Activated T-cell treated with anti-CD3 and anti-CD28 coated beads, Interleukin-2, amount 50 U/mL, for 72 hours (primary cell): Measurements from ENCODE around the gene GPRASP2. TPM values are rescaled to one million over a fixed set of nuclear protein-coding genes. Genes with fewer than 3 reads are reported as not detected.
A peak's percentile ranks its signal among the peaks of the same experiment; 100 is the strongest.
"Not testable (repeated sequence)": the region's sequence is repeated elsewhere in the genome, so short reads cannot be mapped to it uniquely, and the experiment has no call there.

Experiments
- ATAC-seq, 2 donors: fragments of 150-1000 bp; cut with Tn5 transposase; replicated peaks in 1 of 2; 2 replicates each; pipeline ENCODE4 v1.10.0; 2021; ENCODE audit warnings: moderate library complexity in 2 of 2, mild to moderate bottlenecking in 1 of 2
- DNase-seq, 2 donors: peaks; one replicate each; pipeline ENCODE4 v3.0.0; 2021 to 2022; ENCODE audit warnings: mixed read lengths in 1 of 2
- H3K27ac Mint-ChIP-seq: one replicate; pipeline ENCODE4 v1.8.0; 2022; ENCODE audit warnings: mild to moderate bottlenecking, moderate library complexity, mixed read lengths
- H3K27me3 Mint-ChIP-seq: one replicate; pipeline ENCODE4 v1.8.0; 2022; ENCODE audit warnings: low read depth, mixed read lengths
- H3K36me3 Mint-ChIP-seq, 2 donors: one replicate each; pipeline ENCODE4 v1.8.0; 2022; ENCODE audit warnings: mixed read lengths in 2 of 2, mild to moderate bottlenecking in 1 of 2; ENCODE audit not compliant: insufficient read depth in 2 of 2
- H3K4me1 Mint-ChIP-seq: one replicate; pipeline ENCODE4 v1.8.0; 2022; ENCODE audit warnings: low read depth, mixed read lengths
- H3K4me3 Mint-ChIP-seq, 2 donors: one replicate each; pipeline ENCODE4 v1.8.0; 2022; ENCODE audit warnings: mild to moderate bottlenecking in 2 of 2, mixed read lengths in 2 of 2, moderate library complexity in 2 of 2
- H3K9me3 Mint-ChIP-seq, 2 donors: one replicate each; pipeline ENCODE4 v1.8.0; 2022; ENCODE audit warnings: mixed read lengths in 2 of 2
- total RNA-seq, 2 donors: library from RNA; stranded (reverse); gene quantifications; one replicate each; pipeline ENCODE4 v1.2.3, GENCODE V29; 2022

Gene GPRASP2
- total RNA-seq, 2 donors from 2014 or later = 0.60 to 1.4 TPM

- Mint-ChIP-seq H3K27ac (no peak overlapping the region), H3K4me3 (no peak overlapping the region), H3K27me3 (peaks cover 16% of the 10 kb centered on the region), H3K9me3 (no peaks in the 10 kb centered on the region), H3K36me3 (no peaks in the 10 kb centered on the region), H3K4me1 (peaks cover 6% of the 10 kb centered on the region)
- ATAC-seq = no peak
- DNase-seq = no peak
These were observed 2.7 kb downstream of the GPRASP2 start for GRCh38 chrX:102714994-102715393.

- peaks cover 0 to 2% of the 10 kb centered on the region in 2 donors for H3K36me3 Mint-ChIP-seq
- H3K9me3 Mint-ChIP-seq = no peaks in the 10 kb centered on the region
- peaks cover 14% of the 10 kb centered on the region for H3K4me1 Mint-ChIP-seq
- no peak overlapping the region for H3K27ac Mint-ChIP-seq
- no peak for DNase-seq
- ATAC-seq = no peak
- peaks cover 6% of the 10 kb centered on the region for H3K27me3 Mint-ChIP-seq
- no peak overlapping the region for H3K4me3 Mint-ChIP-seq
These were observed 3.7 kb downstream of the GPRASP2 start for GRCh38 chrX:102715967-102716366.

- Mint-ChIP-seq H3K4me1 (peaks cover 15% of the 10 kb centered on the region), H3K27ac (peak within 1 kb of the TSS; percentile 84), H3K27me3 (peaks cover 6% of the 10 kb centered on the region), H3K36me3 (peaks cover 0 to 2% of the 10 kb centered on the region in 2 donors), H3K9me3 (no peaks in the 10 kb centered on the region), H3K4me3 (peak within 1 kb of the TSS; percentile 83 to 93)
- DNase-seq (peak; percentile 66 to 82), ATAC-seq (peak; percentile 99 to 100)
These were observed 8.3 kb downstream of the GPRASP2 start, which contains the start of gene GPRASP3 for GRCh38 chrX:102720237-102721168. GPRASP3 (plus strand) TSS chrX:102720743; CDS start chrX:102748996, 28,253 bp downstream.

- H3K27ac Mint-ChIP-seq, H3K27me3 Mint-ChIP-seq, H3K9me3 Mint-ChIP-seq, H3K36me3 Mint-ChIP-seq, DNase-seq, ATAC-seq: not testable (repeated sequence)
- Mint-ChIP-seq H3K4me1 (peaks cover 15% of the 10 kb centered on the region), H3K4me3 (peak overlapping the region; percentile 83 to 93)
These were observed 8.9 kb downstream of the GPRASP2 start for GRCh38 chrX:102721169-102721506.

GRCh38 chrX:102723456-102723855 lies 11.2 kb downstream of the GPRASP2 start:
- H3K9me3 Mint-ChIP-seq = no peaks in the 10 kb centered on the region
- no peak overlapping the region for H3K4me3 Mint-ChIP-seq
- peaks cover 15% of the 10 kb centered on the region for H3K4me1 Mint-ChIP-seq
- ATAC-seq (no peak), DNase-seq (no peak)
- H3K36me3 Mint-ChIP-seq = peaks cover 0 to 2% of the 10 kb centered on the region in 2 donors
- no peak overlapping the region for H3K27ac Mint-ChIP-seq
- peaks cover 6% of the 10 kb centered on the region for H3K27me3 Mint-ChIP-seq

- no peak overlapping the region for H3K27ac Mint-ChIP-seq
- no peak overlapping the region for H3K4me3 Mint-ChIP-seq
- no peaks in the 10 kb centered on the region for H3K9me3 Mint-ChIP-seq
- no peaks in the 10 kb centered on the region for H3K4me1 Mint-ChIP-seq
- ATAC-seq (no peak), DNase-seq (no peak)
- H3K27me3 Mint-ChIP-seq = no peaks in the 10 kb centered on the region
- no peaks in the 10 kb centered on the region for H3K36me3 Mint-ChIP-seq
These were observed 15.5 kb downstream of the GPRASP2 start for GRCh38 chrX:102727761-102728160.

- ATAC-seq = no peak
- Mint-ChIP-seq H3K27me3 (peaks cover 3% of the 10 kb centered on the region), H3K4me3 (no peak overlapping the region), H3K4me1 (no peaks in the 10 kb centered on the region), H3K27ac (no peak overlapping the region), H3K36me3 (no peaks in the 10 kb centered on the region), H3K9me3 (no peaks in the 10 kb centered on the region)
- DNase-seq = no peak
These were observed 16.4 kb downstream of the GPRASP2 start for GRCh38 chrX:102728646-102729045.

- no peak overlapping the region for H3K4me3 Mint-ChIP-seq
- DNase-seq (no peak), ATAC-seq (no peak)
- H3K27me3 Mint-ChIP-seq = peaks cover 15% of the 10 kb centered on the region
- no peaks in the 10 kb centered on the region for H3K36me3 Mint-ChIP-seq
- H3K27ac Mint-ChIP-seq = no peak overlapping the region
- peaks cover 4% of the 10 kb centered on the region for H3K4me1 Mint-ChIP-seq
- no peaks in the 10 kb centered on the region for H3K9me3 Mint-ChIP-seq
These were observed 27.4 kb downstream of the GPRASP2 start for GRCh38 chrX:102739657-102740056.

GRCh38 chrX:102744307-102744706 lies 32.1 kb downstream of the GPRASP2 start:
- no peaks in the 10 kb centered on the region for H3K9me3 Mint-ChIP-seq
- no peak overlapping the region for H3K27ac Mint-ChIP-seq
- peak; percentile 74 to 81 for ATAC-seq
- H3K27me3 Mint-ChIP-seq = peaks cover 33% of the 10 kb centered on the region
- DNase-seq = no peak
- peaks cover 9% of the 10 kb centered on the region for H3K4me1 Mint-ChIP-seq
- no peaks in the 10 kb centered on the region for H3K36me3 Mint-ChIP-seq
- H3K4me3 Mint-ChIP-seq = peak overlapping the region in 1 of 2 donors; percentile 46

- peak overlapping the region; percentile 83 to 84 for H3K4me3 Mint-ChIP-seq
- ATAC-seq (no peak), DNase-seq (no peak)
- H3K4me1 Mint-ChIP-seq = peaks cover 9% of the 10 kb centered on the region
- no peaks in the 10 kb centered on the region for H3K9me3 Mint-ChIP-seq
- H3K27me3 Mint-ChIP-seq = peaks cover 26% of the 10 kb centered on the region
- no peak overlapping the region for H3K27ac Mint-ChIP-seq
- no peaks in the 10 kb centered on the region for H3K36me3 Mint-ChIP-seq
These were observed 33.2 kb downstream of the GPRASP2 start for GRCh38 chrX:102745513-102745856.

GRCh38 chrX:102745857-102746584 lies 33.8 kb downstream of the GPRASP2 start:
- no peak overlapping the region for H3K27ac Mint-ChIP-seq
- peak overlapping the region; percentile 83 to 84 for H3K4me3 Mint-ChIP-seq

GRCh38 chrX:102765217-102765616 lies 53.0 kb downstream of the GPRASP2 start:
- ATAC-seq = no peak
- DNase-seq = no peak
- H3K27ac Mint-ChIP-seq = no peak overlapping the region
- H3K36me3 Mint-ChIP-seq = peaks cover 0 to 2% of the 10 kb centered on the region in 2 donors
- H3K27me3 Mint-ChIP-seq = peaks cover 10% of the 10 kb centered on the region
- H3K4me3 Mint-ChIP-seq = no peak overlapping the region
- no peaks in the 10 kb centered on the region for H3K9me3 Mint-ChIP-seq
- peaks cover 19% of the 10 kb centered on the region for H3K4me1 Mint-ChIP-seq

More at GRCh38 chrX:102745857-102746584, 33.8 kb downstream of the GPRASP2 start:
- peak; percentile 58 to 68 for ATAC-seq
- DNase-seq = peak; percentile 12 to 15
- no peaks in the 10 kb centered on the region for H3K36me3 Mint-ChIP-seq
- H3K27me3 Mint-ChIP-seq = peaks cover 26% of the 10 kb centered on the region
- peaks cover 9% of the 10 kb centered on the region for H3K4me1 Mint-ChIP-seq
- H3K9me3 Mint-ChIP-seq = no peaks in the 10 kb centered on the region

GRCh38 chrX:102765809-102766208 lies 53.6 kb downstream of the GPRASP2 start:
- DNase-seq (no peak), ATAC-seq (no peak)
- Mint-ChIP-seq H3K9me3 (no peaks in the 10 kb centered on the region), H3K27ac (no peak overlapping the region), H3K4me3 (no peak overlapping the region), H3K4me1 (peaks cover 22% of the 10 kb centered on the region), H3K36me3 (peaks cover 0 to 2% of the 10 kb centered on the region in 2 donors), H3K27me3 (peaks cover 10% of the 10 kb centered on the region)
